Neural cell (in vitro differentiated cells): ENCODE measurements around the gene MS4A7. TPM values are rescaled to one million over a fixed set of nuclear protein-coding genes. Genes with fewer than 3 reads are reported as not detected.

Source experiments
- H2AFZ ChIP-seq: fragments of 200-600, 300-800 bp; sonication (generic), shearing (Covaris generic); 2 replicates; pipeline ENCODE4 v1.6.0; 2014; ENCODE audit warnings: low read depth, mild to moderate bottlenecking, antibody characterized with exemption, low read length, moderate library complexity
- H3F3A ChIP-seq: fragments of 200-600 bp; shearing (Covaris generic); 2 replicates; pipeline ENCODE4 v1.6.1; 2016; ENCODE audit warnings: mild to moderate bottlenecking, moderate library complexity, mixed read lengths, antibody characterized with exemption, low read length; ENCODE audit not compliant: insufficient read depth, poor library complexity, severe bottlenecking
- H3K27ac ChIP-seq: fragments of 200-600, 300-800 bp; sonication (generic), shearing (Covaris generic); 2 replicates; pipeline ENCODE4 v1.5.1; 2014; ENCODE audit warnings: mild to moderate bottlenecking, low read length, moderate library complexity
- H3K27me3 ChIP-seq: fragments of 300-800, 200-600 bp; sonication (generic), shearing (Covaris generic); 2 replicates; pipeline ENCODE4 v1.6.0; 2014; ENCODE audit warnings: mild to moderate bottlenecking, low read depth, low read length, moderate library complexity; ENCODE audit not compliant: insufficient read depth
- H3K36me3 ChIP-seq: fragments of 300-800, 200-600 bp; sonication (generic), shearing (Covaris generic); 2 replicates; pipeline ENCODE4 v1.5.1; 2014; ENCODE audit warnings: mild to moderate bottlenecking, antibody characterized with exemption, low read length, moderate library complexity; ENCODE audit not compliant: insufficient read depth
- H3K4me2 ChIP-seq: fragments of 300-800, 200-600 bp; sonication (generic), shearing (Covaris generic); 2 replicates; pipeline ENCODE4 v1.6.0; 2014; ENCODE audit warnings: mild to moderate bottlenecking, low read length
- H3K4me3 ChIP-seq: fragments of 300-800, 200-600 bp; sonication (generic), shearing (Covaris generic); 2 replicates; pipeline ENCODE4 v1.5.1; 2014; ENCODE audit warnings: mild to moderate bottlenecking, low read length, moderate library complexity
- H3K79me2 ChIP-seq: fragments of 200-600 bp; shearing (Covaris generic); replicated peaks from 2 replicates; pipeline ENCODE4 v1.6.0; 2014; ENCODE audit warnings: mild to moderate bottlenecking, low read length, moderate library complexity; ENCODE audit not compliant: insufficient read depth
- H3K9ac ChIP-seq: fragments of 300-800, 200-600 bp; sonication (generic), shearing (Covaris generic); 2 replicates; pipeline ENCODE4 v1.6.1; 2016; ENCODE audit warnings: mild to moderate bottlenecking, low read length, mixed read lengths
- H3K9me2 ChIP-seq: fragments of 200-600 bp; shearing (Covaris generic); 2 replicates; pipeline ENCODE4 v1.6.1; 2016; ENCODE audit warnings: mild to moderate bottlenecking, low read length, mixed read lengths; ENCODE audit not compliant: insufficient read depth
- H3K9me3 ChIP-seq: fragments of 200-600, 300-800 bp; sonication (generic), shearing (Covaris generic); 2 replicates; pipeline ENCODE4 v1.6.1; 2016; ENCODE audit warnings: mild to moderate bottlenecking, mixed run types, low read length, moderate library complexity, mixed read lengths
- H4K20me1 ChIP-seq: fragments of 200-600 bp; shearing (Covaris generic); 2 replicates; pipeline ENCODE4 v1.6.1; 2016; ENCODE audit warnings: mild to moderate bottlenecking, mixed run types; ENCODE audit not compliant: insufficient read depth
- EP300 ChIP-seq: fragments of 450-650 bp; conservative IDR thresholded peaks from 2 replicates; pipeline ENCODE4 v1.6.1; 2014; ENCODE audit warnings: antibody characterized with exemption, mild to moderate bottlenecking, moderate library complexity; ENCODE audit not compliant: poor library complexity, severe bottlenecking
- EZH2 ChIP-seq: fragments of 200-600, 300-800 bp; shearing (Covaris generic), sonication (generic); IDR thresholded peaks from 2 replicates; pipeline ENCODE4 v1.6.1; 2014; ENCODE audit warnings: antibody characterized with exemption, low read length, borderline replicate concordance, mild to moderate bottlenecking; ENCODE audit not compliant: insufficient read depth, poor library complexity, severe bottlenecking
- MXI1 ChIP-seq: fragments of 450-650 bp; conservative IDR thresholded peaks from 2 replicates; pipeline ENCODE4 v1.6.1; 2014; ENCODE audit warnings: antibody characterized with exemption, mild to moderate bottlenecking; ENCODE audit not compliant: poor library complexity, severe bottlenecking
- POLR2AphosphoS5 ChIP-seq: IDR thresholded peaks from 2 replicates; pipeline ENCODE4 v1.6.1; 2012
- RAD21 ChIP-seq: fragments of 450-650 bp; conservative IDR thresholded peaks from 2 replicates; pipeline ENCODE4 v1.6.1; 2014; ENCODE audit warnings: antibody characterized with exemption, mild to moderate bottlenecking, moderate library complexity
- REST ChIP-seq: IDR thresholded peaks from 2 replicates; pipeline ENCODE4 v1.6.1; 2012; ENCODE audit warnings: borderline replicate concordance
- SMC3 ChIP-seq: fragments of 450-650 bp; conservative IDR thresholded peaks from 2 replicates; pipeline ENCODE4 v1.6.1; 2014; ENCODE audit warnings: antibody characterized with exemption, mild to moderate bottlenecking, moderate library complexity; ENCODE audit not compliant: poor library complexity
- TAF1 ChIP-seq: IDR thresholded peaks from 2 replicates; pipeline ENCODE4 v1.6.1; 2012; ENCODE audit warnings: low read depth
- polyA plus RNA-seq: library from polyadenylated mRNA; depleted of rRNA; stranded (reverse); fragments of >200 nt; gene quantifications from 2 replicates; pipeline ENCODE4 v1.2.3, GENCODE V29; 2014
- TF ChIP-seq, protein P1 (sequence below): fragments of 450-650 bp; IDR thresholded peaks from 2 replicates; pipeline ENCODE4 v1.5.1; 2014; ENCODE audit warnings: antibody characterized with exemption, mild to moderate bottlenecking, moderate library complexity; ENCODE audit not compliant: poor library complexity, severe bottlenecking

MS4A7 gene
- polyA plus RNA-seq, 1 donor from 2014 or later, result not detected

DNA sequence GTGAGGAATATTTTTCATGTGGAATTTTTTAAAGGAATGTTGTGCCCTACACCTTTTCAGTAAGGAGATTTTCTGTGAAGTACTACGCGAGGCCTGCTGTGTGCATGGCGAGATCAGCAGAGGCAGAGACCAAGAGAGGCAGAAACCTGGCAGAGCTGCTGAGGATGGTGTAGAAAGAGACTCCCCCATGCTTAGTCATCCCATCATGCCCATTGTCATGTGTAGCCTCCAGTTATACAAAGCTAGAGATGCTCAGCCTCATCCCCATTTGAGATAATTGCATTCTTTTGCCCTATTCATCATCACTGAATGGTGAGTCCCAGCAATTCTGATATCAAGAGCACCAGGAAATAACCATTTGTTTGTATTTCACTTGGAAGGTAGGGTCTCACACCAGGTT lies 3.0 kb upstream of the MS4A7 start:
- no peak overlapping the region for H3K4me2 ChIP-seq
- no peaks in the 10 kb centered on the region for H3K27me3 ChIP-seq
- TF ChIP-seq EZH2 (no peak), TAF1 (no peak), SMC3 (no peak), MXI1 (no peak), POLR2AphosphoS5 (no peak), EP300 (no peak), REST (no peak), RAD21 (no peak)
- TF ChIP-seq, protein P1, sequence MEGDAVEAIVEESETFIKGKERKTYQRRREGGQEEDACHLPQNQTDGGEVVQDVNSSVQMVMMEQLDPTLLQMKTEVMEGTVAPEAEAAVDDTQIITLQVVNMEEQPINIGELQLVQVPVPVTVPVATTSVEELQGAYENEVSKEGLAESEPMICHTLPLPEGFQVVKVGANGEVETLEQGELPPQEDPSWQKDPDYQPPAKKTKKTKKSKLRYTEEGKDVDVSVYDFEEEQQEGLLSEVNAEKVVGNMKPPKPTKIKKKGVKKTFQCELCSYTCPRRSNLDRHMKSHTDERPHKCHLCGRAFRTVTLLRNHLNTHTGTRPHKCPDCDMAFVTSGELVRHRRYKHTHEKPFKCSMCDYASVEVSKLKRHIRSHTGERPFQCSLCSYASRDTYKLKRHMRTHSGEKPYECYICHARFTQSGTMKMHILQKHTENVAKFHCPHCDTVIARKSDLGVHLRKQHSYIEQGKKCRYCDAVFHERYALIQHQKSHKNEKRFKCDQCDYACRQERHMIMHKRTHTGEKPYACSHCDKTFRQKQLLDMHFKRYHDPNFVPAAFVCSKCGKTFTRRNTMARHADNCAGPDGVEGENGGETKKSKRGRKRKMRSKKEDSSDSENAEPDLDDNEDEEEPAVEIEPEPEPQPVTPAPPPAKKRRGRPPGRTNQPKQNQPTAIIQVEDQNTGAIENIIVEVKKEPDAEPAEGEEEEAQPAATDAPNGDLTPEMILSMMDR, result no peak
- no peaks in the 10 kb centered on the region for H4K20me1 ChIP-seq
- no peak overlapping the region for H3K9ac ChIP-seq
- no peaks in the 10 kb centered on the region for H3K9me2 ChIP-seq
- H3K27ac ChIP-seq, result no peak overlapping the region
- no peak overlapping the region for H3K4me3 ChIP-seq
- no peaks in the 10 kb centered on the region for H3K79me2 ChIP-seq
- no peaks in the 10 kb centered on the region for H3F3A ChIP-seq
- no peak overlapping the region for H2AFZ ChIP-seq
- H3K9me3 ChIP-seq, result no peaks in the 10 kb centered on the region
- H3K36me3 ChIP-seq, result no peaks in the 10 kb centered on the region

GRCh38 chr11:60376601-60377000 lies 1.7 kb upstream of the MS4A7 start:
- Histone ChIP-seq H3F3A (no peaks in the 10 kb centered on the region), H3K27ac (no peak overlapping the region), H4K20me1 (no peaks in the 10 kb centered on the region), H3K4me3 (no peak overlapping the region), H3K9me3 (no peaks in the 10 kb centered on the region), H3K79me2 (no peaks in the 10 kb centered on the region), H3K4me2 (no peak overlapping the region), H3K27me3 (no peaks in the 10 kb centered on the region), H3K9ac (no peak overlapping the region), H3K9me2 (no peaks in the 10 kb centered on the region), H3K36me3 (no peaks in the 10 kb centered on the region), H2AFZ (no peak overlapping the region)
- TF ChIP-seq EZH2 (no peak), SMC3 (no peak)
